ENCODE measurements around the gene DOP1A.

Gene DOP1A, protein sequence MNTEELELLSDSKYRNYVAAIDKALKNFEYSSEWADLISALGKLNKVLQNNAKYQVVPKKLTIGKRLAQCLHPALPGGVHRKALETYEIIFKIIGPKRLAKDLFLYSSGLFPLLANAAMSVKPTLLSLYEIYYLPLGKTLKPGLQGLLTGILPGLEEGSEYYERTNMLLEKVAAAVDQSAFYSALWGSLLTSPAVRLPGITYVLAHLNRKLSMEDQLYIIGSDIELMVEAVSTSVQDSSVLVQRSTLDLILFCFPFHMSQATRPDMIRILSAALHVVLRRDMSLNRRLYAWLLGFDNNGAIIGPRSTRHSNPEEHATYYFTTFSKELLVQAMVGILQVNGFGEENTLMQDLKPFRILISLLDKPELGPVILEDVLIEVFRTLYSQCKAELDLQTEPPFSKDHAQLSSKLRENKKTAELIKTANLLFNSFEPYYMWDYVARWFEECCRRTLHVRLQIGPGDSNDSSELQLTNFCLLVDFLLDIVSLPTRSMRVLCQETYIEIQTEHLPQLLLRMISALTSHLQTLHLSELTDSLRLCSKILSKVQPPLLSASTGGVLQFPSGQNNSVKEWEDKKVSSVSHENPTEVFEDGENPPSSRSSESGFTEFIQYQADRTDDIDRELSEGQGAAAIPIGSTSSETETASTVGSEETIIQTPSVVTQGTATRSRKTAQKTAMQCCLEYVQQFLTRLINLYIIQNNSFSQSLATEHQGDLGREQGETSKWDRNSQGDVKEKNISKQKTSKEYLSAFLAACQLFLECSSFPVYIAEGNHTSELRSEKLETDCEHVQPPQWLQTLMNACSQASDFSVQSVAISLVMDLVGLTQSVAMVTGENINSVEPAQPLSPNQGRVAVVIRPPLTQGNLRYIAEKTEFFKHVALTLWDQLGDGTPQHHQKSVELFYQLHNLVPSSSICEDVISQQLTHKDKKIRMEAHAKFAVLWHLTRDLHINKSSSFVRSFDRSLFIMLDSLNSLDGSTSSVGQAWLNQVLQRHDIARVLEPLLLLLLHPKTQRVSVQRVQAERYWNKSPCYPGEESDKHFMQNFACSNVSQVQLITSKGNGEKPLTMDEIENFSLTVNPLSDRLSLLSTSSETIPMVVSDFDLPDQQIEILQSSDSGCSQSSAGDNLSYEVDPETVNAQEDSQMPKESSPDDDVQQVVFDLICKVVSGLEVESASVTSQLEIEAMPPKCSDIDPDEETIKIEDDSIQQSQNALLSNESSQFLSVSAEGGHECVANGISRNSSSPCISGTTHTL (N-terminal part only)

DNA sequence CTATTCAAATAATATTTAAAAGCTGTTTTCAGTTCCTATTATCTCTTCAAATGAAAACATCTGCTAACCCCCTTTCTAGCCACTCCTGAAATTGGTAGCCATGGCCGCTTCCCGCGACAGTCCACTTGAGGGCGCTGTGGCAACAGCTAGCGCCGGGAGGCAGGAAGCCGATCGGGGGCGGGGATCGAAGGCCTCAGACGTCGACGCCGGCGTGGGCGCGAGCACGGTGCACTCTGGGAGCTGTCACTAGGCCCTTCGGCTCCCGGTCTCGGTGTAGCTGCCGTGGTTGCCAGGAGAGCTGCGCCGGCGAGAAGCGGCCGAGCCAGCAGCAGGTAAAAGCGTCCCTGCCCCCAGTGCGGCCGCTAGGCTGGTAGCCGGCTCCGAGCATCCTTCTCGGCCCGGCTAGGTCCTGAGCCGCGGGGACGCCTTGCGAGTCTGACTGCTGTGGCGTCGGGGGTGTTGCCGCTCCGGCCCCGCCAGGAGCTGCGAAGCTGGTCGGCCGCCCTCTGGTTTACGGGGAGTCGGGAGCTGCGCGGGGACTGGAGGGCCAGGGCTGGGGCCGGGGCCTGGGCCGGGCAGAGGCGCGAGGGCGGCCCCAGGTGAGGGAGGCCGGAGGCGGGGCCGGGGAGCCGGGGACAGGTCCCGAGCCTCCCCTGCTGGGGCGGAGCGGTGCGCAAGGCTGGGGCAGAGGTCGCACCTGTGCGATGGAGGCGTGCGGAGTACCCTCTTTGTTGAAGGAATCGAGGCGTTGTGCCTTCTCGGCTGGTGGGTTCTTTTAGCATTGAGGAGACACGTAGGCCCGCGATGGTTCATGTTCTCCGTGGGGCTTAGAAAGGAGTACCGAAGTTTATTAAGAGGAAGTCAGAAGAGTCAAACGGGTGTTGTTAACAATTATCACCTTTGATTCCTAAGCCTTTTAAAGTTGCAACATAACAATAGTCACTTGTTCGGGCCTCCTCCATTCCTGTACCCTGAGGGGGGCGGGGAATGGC is at the start of gene DOP1A:
Gene DOP1A, plus strand, starts transcription at position 224 of the 992 bp plus-strand sequence. CDS start 29,307 bp downstream, outside the sequence.
- FAIRE-seq (peak; percentile 75), DNase-seq (ENCODE audit: low spot score) (peak; percentile 80)

GRCh38 chr6:83019741-83020140 is 47.7 kb upstream of the DOP1A start:
- FAIRE-seq (no peak), DNase-seq (ENCODE audit: low spot score) (no peak)

DNA sequence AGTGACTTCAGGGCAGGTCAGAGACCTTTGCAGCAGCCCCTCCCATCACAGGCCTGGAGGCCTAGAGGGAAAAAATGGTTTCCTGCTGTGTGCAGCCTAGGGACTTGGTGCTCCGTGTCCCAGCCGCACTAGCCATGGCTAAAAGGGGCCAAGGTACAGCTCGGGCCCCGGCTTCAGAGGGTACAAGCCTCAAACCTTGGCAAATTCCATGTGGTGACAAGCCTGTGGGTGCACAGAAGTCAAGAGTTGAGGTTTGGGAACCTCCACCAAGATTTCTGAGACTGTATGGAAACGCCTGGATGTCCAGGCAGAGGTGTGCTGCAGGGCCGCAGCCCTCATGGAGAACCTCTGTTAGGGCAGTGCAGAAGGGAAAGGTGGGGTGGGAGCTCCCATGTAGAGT is 35.8 kb upstream of the DOP1A start:
- DNase-seq (ENCODE audit: low spot score) (no peak), FAIRE-seq (no peak)

- FAIRE-seq (no peak), DNase-seq (ENCODE audit: low spot score) (no peak)
These were observed 29.2 kb upstream of the DOP1A start for GRCh38 chr6:83038246-83038645.

DNA sequence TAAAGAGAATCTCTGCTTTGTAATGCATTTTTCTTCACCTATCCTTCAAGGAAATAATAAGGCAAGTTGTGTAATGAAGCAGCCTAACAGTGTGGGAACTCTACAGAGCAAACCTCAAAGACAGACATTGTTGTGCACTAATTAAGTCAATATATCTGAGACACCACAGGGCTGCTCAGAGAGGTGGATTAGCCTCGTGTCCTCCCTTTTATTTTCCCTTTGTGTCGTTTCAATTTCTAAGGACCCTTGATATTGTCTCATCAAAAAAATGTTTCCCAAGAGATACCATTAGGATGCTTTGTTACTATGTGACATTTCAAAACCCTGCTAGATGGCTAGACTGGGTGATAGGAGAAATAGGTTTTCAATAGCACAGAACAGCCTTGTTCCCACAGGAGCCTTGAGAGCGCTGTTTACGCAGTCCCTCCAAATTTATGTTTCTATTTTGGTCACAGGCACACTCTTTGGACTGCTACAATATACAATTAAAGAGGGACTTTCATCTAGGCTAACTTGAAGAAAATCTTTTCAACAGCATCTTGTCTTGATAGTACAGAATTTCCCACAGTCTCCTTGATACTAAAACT is 24.9 kb upstream of the DOP1A start:
- no peak for DNase-seq (ENCODE audit: low spot score)
- no peak for FAIRE-seq

- no peak for FAIRE-seq
These were observed 23.2 kb upstream of the DOP1A start for GRCh38 chr6:83044091-83044768.

DNA sequence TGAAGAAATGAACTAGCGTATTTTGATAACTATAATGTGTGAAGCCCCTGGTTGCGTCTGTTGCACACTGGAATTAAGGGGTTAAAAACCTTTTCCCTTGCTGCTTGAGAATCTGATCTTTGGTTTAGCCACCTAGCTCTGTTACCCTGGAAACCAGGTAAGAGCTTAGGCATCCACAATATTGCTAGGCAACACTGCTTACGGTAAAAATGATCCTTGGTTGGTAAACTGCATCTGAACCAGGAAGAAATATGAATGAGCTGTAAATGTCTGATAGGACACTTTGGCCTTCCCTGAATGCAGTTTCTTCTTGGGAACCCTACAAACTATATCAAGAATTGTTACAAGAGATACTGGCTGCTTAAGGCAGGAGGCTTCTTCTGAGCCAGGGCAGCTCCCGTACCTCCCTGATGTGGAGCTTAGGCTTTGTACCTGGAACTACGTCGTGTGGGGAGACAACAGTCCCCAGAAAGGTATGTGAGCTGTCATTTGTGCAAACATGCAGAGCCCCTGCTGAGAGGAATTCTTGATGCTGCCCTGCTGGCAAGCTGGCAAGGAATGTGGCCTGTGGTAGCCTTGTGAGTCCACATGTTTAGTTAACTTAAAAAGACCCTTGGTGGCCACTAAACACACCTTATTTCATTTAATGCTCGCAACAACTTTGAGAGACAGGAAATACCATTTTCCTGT is 20.3 kb upstream of the DOP1A start:
- DNase-seq (ENCODE audit: low spot score), result no peak
- no peak for FAIRE-seq

More at GRCh38 chr6:83044091-83044768, 23.2 kb upstream of the DOP1A start:
- DNase-seq (ENCODE audit: low spot score), result no peak

GRCh38 chr6:83051377-83052172 is 15.9 kb upstream of the DOP1A start:
- DNase-seq (ENCODE audit: low spot score) (no peak), FAIRE-seq (no peak)

- no peak for FAIRE-seq
- DNase-seq (ENCODE audit: low spot score), result no peak
These were observed 13.8 kb upstream of the DOP1A start for GRCh38 chr6:83053678-83054077.

- peak; percentile 26 for DNase-seq (ENCODE audit: low spot score)
- peak; percentile 71 for FAIRE-seq
These were observed 12.0 kb upstream of the DOP1A start for GRCh38 chr6:83055366-83055964.

DNA sequence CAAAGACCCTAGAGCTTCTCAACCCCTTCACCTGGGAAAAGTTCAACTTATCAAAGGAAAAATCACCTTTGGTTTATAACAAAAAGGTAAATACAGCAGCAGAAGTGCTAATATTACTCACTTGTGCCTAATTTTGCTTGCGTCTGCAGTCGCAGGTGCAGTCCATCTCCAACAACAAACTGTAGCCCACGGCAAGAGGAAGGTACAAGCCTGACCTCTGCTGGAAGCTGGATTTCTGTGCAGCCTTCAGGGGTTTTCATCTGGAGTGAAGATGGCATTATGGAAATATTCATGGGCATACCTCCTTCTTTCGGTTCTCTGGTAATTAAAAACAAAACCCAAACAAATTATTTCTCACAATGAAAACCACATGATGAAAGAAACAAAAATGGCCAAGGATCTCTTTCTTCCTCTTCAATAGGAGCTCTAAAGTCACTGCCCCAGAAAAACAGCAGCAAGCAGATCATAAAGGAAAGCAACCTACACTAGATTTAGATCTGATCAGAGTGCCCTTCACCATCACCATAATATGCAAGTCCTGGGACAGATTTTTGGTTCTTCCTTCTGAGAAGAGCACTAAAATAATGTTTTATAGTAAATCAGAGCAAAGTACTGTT is 9.7 kb upstream of the DOP1A start:
- no peak for FAIRE-seq
- peak; percentile 17 for DNase-seq (ENCODE audit: low spot score)

DNA sequence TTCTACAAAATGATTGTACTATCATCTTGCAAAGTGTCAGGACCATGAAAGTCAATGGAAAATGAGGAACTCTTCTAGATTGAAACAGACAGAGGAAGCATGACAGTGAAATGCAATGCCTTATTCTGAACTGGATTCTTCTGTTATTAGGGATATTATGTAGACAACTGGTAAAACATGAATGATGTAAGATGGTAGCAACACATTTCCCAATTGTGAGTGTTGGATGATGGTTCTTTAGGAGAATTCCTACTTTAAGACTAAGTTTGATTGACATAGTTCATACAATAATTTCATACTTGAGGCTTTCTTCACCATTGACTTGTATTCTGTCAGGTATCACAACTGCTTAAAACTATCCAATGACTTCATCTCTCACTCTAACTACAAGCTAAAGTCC is 6.3 kb upstream of the DOP1A start:
- FAIRE-seq (no peak), DNase-seq (ENCODE audit: low spot score) (no peak)

- DNase-seq (ENCODE audit: low spot score) (peak; percentile 15), FAIRE-seq (peak; percentile 23)
These were observed 5.2 kb upstream of the DOP1A start for GRCh38 chr6:83062225-83062624.

- no peak for FAIRE-seq
- peak; percentile 55 for DNase-seq (ENCODE audit: low spot score)
These were observed 1.8 kb upstream of the DOP1A start, which contains the start of gene UBE3D for GRCh38 chr6:83065511-83066192. Gene UBE3D, minus strand, starts transcription at chr6:83065841. Its CDS starts 123 bp downstream, at chr6:83065718.

GRCh38 chr6:83068616-83069015 is 1.1 kb downstream of the DOP1A start:
- DNase-seq (ENCODE audit: low spot score) (no peak), FAIRE-seq (no peak)

- FAIRE-seq, result no peak
- no peak for DNase-seq (ENCODE audit: low spot score)
These were observed 2.2 kb downstream of the DOP1A start for GRCh38 chr6:83069633-83070032.
